Muscle layer of colon (tissue), 2 donors: ENCODE results near the gene POLR3K.

Experiments
- H3K27ac ChIP-seq: one replicate; pipeline ENCODE4 v1.7.0; 2013; ENCODE audit warnings: low read depth, mild to moderate bottlenecking, low read length, moderate library complexity
- H3K27me3 ChIP-seq, 2 donors: one replicate each; pipeline ENCODE4 v1.7.0; 2013; ENCODE audit warnings: low read length in 2 of 2, mild to moderate bottlenecking in 2 of 2; ENCODE audit not compliant: insufficient read depth in 2 of 2, control insufficient read depth in 1 of 2
- H3K36me3 ChIP-seq: one replicate; pipeline ENCODE4 v1.7.0; 2013; ENCODE audit warnings: mild to moderate bottlenecking, low read length; ENCODE audit not compliant: insufficient read depth
- H3K4me1 ChIP-seq: one replicate; pipeline ENCODE4 v1.7.0; 2013; ENCODE audit warnings: mild to moderate bottlenecking, low read length; ENCODE audit not compliant: insufficient read depth
- H3K4me3 ChIP-seq, 2 donors: one replicate each; pipeline ENCODE4 v1.7.0; 2013; ENCODE audit warnings: low read length in 2 of 2, low read depth in 1 of 2, mild to moderate bottlenecking in 1 of 2, moderate library complexity in 1 of 2
- H3K9ac ChIP-seq: one replicate; pipeline ENCODE4 v1.7.0; 2013; ENCODE audit warnings: low read length
- H3K9me3 ChIP-seq: one replicate; pipeline ENCODE4 v1.7.0; 2013; ENCODE audit warnings: mild to moderate bottlenecking, low read length
- donor health status: abdominal sarcoma.
- donor health status: Adenocarcinoma of cecum.

POLR3K gene

GRCh38 chr16:53346-54236 lies at the start of gene POLR3K, which contains the start of gene SNRNP25:
Gene POLR3K, minus strand, starts transcription at chr16:53608. Its CDS starts 22 bp downstream, at chr16:53586.
Gene SNRNP25, plus strand, starts transcription at chr16:53828. Its CDS starts 189 bp downstream, at chr16:54017.
- Histone ChIP-seq H3K9me3 (no peaks in the 10 kb centered on the region), H3K4me1 (peaks cover 5% of the 10 kb centered on the region), H3K9ac (peak within 1 kb of the TSS; percentile 19), H3K36me3 (peaks cover 31% of the 10 kb centered on the region), H3K27me3 (no peaks in the 10 kb centered on the region), H3K4me3 (peak within 1 kb of the TSS; percentile 77 to 84), H3K27ac (peak within 1 kb of the TSS; percentile 90)

GRCh38 chr16:102060-102855 lies 48.9 kb upstream of the POLR3K start:
- H3K27me3 ChIP-seq = no peaks in the 10 kb centered on the region
- no peak overlapping the region for H3K4me3 ChIP-seq
- no peak overlapping the region for H3K27ac ChIP-seq
- no peaks in the 10 kb centered on the region for H3K9me3 ChIP-seq
- peaks cover 21% of the 10 kb centered on the region for H3K36me3 ChIP-seq
- H3K9ac ChIP-seq = no peak overlapping the region
- H3K4me1 ChIP-seq = peaks cover 7% of the 10 kb centered on the region

GRCh38 chr16:101586-101985 lies 48.2 kb upstream of the POLR3K start:
- H3K4me1 ChIP-seq = peaks cover 10% of the 10 kb centered on the region
- no peaks in the 10 kb centered on the region for H3K27me3 ChIP-seq
- peaks cover 21% of the 10 kb centered on the region for H3K36me3 ChIP-seq
- no peaks in the 10 kb centered on the region for H3K9me3 ChIP-seq
- H3K9ac ChIP-seq = no peak overlapping the region
- no peak overlapping the region for H3K4me3 ChIP-seq
- H3K27ac ChIP-seq = peak overlapping the region; percentile 1

- no peak overlapping the region for H3K27ac ChIP-seq
- no peaks in the 10 kb centered on the region for H3K9me3 ChIP-seq
- H3K27me3 ChIP-seq = no peaks in the 10 kb centered on the region
- peaks cover 20% of the 10 kb centered on the region for H3K36me3 ChIP-seq
- peaks cover 10% of the 10 kb centered on the region for H3K4me1 ChIP-seq
- H3K9ac ChIP-seq = no peak overlapping the region
- H3K4me3 ChIP-seq = no peak overlapping the region
These were observed 47.6 kb upstream of the POLR3K start for GRCh38 chr16:100989-101388.

- no peak overlapping the region for H3K9ac ChIP-seq
- H3K27ac ChIP-seq = no peak overlapping the region
- H3K9me3 ChIP-seq = no peaks in the 10 kb centered on the region
- no peak overlapping the region for H3K4me3 ChIP-seq
- H3K36me3 ChIP-seq = peaks cover 16% of the 10 kb centered on the region
- H3K27me3 ChIP-seq = no peaks in the 10 kb centered on the region
- H3K4me1 ChIP-seq = peaks cover 10% of the 10 kb centered on the region
These were observed 44.4 kb upstream of the POLR3K start for GRCh38 chr16:97822-98221.

GRCh38 chr16:96935-97381 lies 43.5 kb upstream of the POLR3K start:
- H3K27ac ChIP-seq = no peak overlapping the region
- H3K9me3 ChIP-seq = no peaks in the 10 kb centered on the region
- peaks cover 12% of the 10 kb centered on the region for H3K4me1 ChIP-seq
- H3K27me3 ChIP-seq = no peaks in the 10 kb centered on the region
- H3K36me3 ChIP-seq = peaks cover 16% of the 10 kb centered on the region
- no peak overlapping the region for H3K9ac ChIP-seq
- H3K4me3 ChIP-seq = no peak overlapping the region

- peaks cover 19% of the 10 kb centered on the region for H3K4me1 ChIP-seq
These were observed 41.5 kb upstream of the POLR3K start for GRCh38 chr16:94918-95265.

GRCh38 chr16:92431-93339 lies 39.3 kb upstream of the POLR3K start:
- Histone ChIP-seq H3K4me1 (peaks cover 19% of the 10 kb centered on the region), H3K4me3 (no peak overlapping the region), H3K9me3 (no peaks in the 10 kb centered on the region), H3K9ac (no peak overlapping the region), H3K36me3 (peaks cover 36% of the 10 kb centered on the region), H3K27me3 (no peaks in the 10 kb centered on the region), H3K27ac (no peak overlapping the region)

More at GRCh38 chr16:94918-95265, 41.5 kb upstream of the POLR3K start:
- no peak overlapping the region for H3K27ac ChIP-seq
- no peak overlapping the region for H3K9ac ChIP-seq
- H3K36me3 ChIP-seq = peaks cover 24% of the 10 kb centered on the region
- H3K27me3 ChIP-seq = no peaks in the 10 kb centered on the region
- H3K4me3 ChIP-seq = no peak overlapping the region
- H3K9me3 ChIP-seq = no peaks in the 10 kb centered on the region

GRCh38 chr16:91484-91883 lies 38.1 kb upstream of the POLR3K start:
- no peak overlapping the region for H3K27ac ChIP-seq
- H3K9me3 ChIP-seq = no peaks in the 10 kb centered on the region
- H3K4me1 ChIP-seq = peaks cover 9% of the 10 kb centered on the region
- no peak overlapping the region for H3K4me3 ChIP-seq
- no peaks in the 10 kb centered on the region for H3K27me3 ChIP-seq
- peaks cover 40% of the 10 kb centered on the region for H3K36me3 ChIP-seq
- no peak overlapping the region for H3K9ac ChIP-seq

GRCh38 chr16:89391-90302 lies 36.2 kb upstream of the POLR3K start:
- Histone ChIP-seq H3K27ac (no peak overlapping the region), H3K36me3 (peaks cover 42% of the 10 kb centered on the region), H3K4me3 (no peak overlapping the region), H3K9ac (no peak overlapping the region), H3K4me1 (peaks cover 10% of the 10 kb centered on the region), H3K9me3 (no peaks in the 10 kb centered on the region), H3K27me3 (no peaks in the 10 kb centered on the region)
